D721Med (cell line): ENCODE results near the gene LUC7L2.
"Not testable (repeated sequence)": the region's sequence is repeated elsewhere in the genome, so short reads cannot be mapped to it uniquely, and the experiment has no call there.

Experiments
- DNase-seq: peaks from one replicate; pipeline ENCODE4 v3.0.0; 2011; ENCODE audit warnings: low spot score; ENCODE audit not compliant: insufficient read length
- FAIRE-seq: peaks from 2 replicates; lab custom pipeline; 2011; peaks lifted over from hg19 to GRCh38; lab: Jason Lieb, UNC
- TF ChIP-seq, protein P1 (sequence below): IDR thresholded peaks from 2 replicates; pipeline ENCODE4 v1.5.1; 2012; ENCODE audit warnings: mild to moderate bottlenecking, control low read depth; ENCODE audit not compliant: insufficient read depth; ENCODE audit errors: missing control alignments

LUC7L2 gene

GRCh38 chr7:139452958-139453672 is 93.4 kb downstream of the LUC7L2 start:
- FAIRE-seq = no peak
- TF ChIP-seq, protein P1, sequence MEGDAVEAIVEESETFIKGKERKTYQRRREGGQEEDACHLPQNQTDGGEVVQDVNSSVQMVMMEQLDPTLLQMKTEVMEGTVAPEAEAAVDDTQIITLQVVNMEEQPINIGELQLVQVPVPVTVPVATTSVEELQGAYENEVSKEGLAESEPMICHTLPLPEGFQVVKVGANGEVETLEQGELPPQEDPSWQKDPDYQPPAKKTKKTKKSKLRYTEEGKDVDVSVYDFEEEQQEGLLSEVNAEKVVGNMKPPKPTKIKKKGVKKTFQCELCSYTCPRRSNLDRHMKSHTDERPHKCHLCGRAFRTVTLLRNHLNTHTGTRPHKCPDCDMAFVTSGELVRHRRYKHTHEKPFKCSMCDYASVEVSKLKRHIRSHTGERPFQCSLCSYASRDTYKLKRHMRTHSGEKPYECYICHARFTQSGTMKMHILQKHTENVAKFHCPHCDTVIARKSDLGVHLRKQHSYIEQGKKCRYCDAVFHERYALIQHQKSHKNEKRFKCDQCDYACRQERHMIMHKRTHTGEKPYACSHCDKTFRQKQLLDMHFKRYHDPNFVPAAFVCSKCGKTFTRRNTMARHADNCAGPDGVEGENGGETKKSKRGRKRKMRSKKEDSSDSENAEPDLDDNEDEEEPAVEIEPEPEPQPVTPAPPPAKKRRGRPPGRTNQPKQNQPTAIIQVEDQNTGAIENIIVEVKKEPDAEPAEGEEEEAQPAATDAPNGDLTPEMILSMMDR = no peak
- DNase-seq = no peak

DNA sequence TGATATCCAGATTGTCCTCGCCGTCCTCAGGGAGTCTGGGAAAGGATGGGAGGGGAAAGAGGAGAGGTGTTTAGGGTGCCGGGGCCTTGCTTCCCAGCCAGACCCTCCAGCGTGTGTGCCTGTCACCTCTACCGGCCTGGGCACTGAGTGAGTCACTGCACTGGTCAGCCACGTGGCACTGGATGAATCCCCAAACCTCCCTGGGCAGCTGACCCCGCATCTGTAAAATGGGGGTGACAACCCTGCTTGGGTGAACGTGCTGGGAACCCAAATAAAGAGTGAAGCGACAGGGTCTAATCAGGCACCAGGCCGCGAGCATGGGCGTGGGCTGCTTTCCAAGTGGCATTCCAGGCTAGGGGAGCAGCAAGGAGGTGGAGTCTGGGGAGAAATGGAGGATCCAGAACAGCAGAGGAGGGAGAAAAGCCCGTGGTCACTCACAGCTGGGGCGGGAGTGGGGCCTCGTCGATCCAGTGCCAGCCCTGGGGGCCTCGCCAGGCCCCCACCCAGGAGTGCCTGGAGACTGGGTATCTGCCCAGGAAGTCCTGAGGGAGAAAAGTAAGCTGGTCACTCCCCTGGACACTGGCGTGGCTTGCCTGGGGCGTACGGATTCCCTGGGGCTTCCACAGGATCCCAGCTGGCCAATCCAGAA is 94.1 kb downstream of the LUC7L2 start:
- TF ChIP-seq, protein P1 = no peak
- FAIRE-seq (no peak), DNase-seq (no peak)

DNA sequence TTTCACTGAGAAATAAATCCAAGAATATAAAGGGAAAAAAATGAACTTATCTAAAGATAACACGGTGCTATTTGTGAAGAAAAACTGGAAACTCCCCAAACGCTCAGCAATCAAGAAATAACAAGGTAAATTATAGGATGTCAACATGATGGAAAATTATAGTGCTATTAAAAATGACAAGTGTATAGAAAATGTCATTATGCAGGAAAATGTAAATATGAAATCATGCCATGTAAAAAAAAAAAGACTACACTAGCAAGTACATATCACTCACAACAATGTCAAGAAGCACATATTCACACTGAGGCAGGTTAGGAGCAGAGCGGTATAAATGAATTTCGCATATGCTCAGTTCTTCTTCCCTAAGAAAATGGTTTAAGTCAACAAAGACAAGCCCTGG is 96.1 kb downstream of the LUC7L2 start:
- FAIRE-seq (no peak), DNase-seq (no peak)
- TF ChIP-seq, protein P1 = no peak

GRCh38 chr7:139456511-139456910 is 96.8 kb downstream of the LUC7L2 start:
- DNase-seq = no peak
- TF ChIP-seq, protein P1 = no peak
- FAIRE-seq = no peak

DNA sequence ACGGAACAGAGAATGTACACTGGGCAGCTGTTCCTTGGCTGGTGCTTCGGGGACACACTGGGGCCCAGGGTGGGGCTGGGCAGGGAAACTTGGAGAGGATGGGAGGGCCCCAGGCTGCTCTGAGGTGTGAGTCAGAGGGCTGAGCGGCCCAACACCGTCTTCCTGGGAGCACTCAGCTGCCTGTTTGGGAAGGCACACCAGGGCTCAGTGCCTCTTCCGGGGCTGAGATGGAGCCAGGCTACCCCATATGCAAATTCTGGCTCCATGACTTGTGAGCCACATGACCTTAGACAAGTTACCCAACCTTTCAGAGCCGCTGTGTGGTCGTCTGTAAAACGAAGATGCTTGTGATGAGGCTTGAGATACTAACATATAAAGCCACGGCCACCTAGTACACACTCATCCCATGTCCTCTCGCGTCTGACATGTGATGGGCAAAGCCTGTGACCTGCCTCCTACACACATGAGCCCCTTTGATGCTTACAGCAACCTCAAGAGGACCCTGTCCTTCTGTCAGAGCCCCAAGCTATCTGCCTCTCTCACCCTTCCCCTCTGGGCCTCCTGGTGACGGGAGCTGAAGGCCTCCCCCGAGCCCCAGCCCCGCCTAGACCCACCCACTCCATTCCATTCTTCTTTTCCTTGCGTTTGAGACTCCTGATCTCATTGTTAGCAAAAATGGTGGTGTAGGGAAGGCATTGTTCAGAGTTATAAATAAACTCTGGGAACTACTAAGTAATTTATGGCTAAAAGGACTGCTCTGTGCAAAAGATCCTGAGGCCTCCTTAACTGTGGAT is 97.7 kb downstream of the LUC7L2 start:
- TF ChIP-seq, protein P1 = no peak
- FAIRE-seq = no peak
- DNase-seq = no peak

GRCh38 chr7:139463421-139463820 is 103.7 kb downstream of the LUC7L2 start:
- DNase-seq, FAIRE-seq: not testable (repeated sequence)

- FAIRE-seq = not testable (repeated sequence)
Measured at GRCh38 chr7:139464511-139464910, 104.8 kb downstream of the LUC7L2 start.

DNA sequence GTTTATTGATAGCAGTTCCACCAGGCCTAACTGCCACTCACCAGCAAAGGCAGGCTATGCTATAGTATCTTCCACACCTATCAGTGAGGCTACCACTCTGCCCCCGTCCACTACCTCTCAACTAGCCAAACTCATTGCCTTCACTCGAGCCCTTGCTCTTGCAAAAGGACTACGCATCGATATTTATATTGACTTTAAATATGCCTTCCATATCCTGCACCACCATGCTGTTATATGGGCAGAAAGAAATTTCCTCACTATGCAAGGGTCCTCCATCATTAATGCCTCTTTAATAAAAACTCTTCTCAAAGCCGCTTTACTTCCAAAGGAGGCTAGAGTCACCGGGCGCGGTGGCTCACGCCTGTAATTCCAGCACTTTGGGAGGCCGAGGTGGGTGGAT is 105.4 kb downstream of the LUC7L2 start:
- DNase-seq, FAIRE-seq: not testable (repeated sequence)

More at GRCh38 chr7:139464511-139464910, 104.8 kb downstream of the LUC7L2 start:
- DNase-seq = not testable (repeated sequence)

DNA sequence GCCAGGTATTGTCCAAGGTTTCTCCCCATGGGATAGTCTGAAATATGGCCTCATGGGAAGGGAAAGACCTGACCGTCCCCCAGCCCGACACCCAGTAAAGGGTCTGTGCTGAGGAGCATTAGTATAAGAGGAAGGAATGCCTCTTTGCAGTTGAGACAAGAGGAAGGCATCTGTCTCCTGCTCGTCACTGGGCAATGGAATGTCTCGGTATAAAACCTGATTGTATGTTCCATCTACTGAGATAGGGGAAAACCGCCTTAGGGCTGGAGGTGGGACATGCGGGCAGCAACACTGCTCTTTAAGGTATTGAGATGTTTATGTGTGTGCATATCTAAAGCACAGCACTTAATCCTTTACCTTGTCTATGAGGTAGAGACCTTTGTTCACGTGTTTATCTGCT is 108.0 kb downstream of the LUC7L2 start:
- not testable (repeated sequence) for FAIRE-seq, DNase-seq

DNA sequence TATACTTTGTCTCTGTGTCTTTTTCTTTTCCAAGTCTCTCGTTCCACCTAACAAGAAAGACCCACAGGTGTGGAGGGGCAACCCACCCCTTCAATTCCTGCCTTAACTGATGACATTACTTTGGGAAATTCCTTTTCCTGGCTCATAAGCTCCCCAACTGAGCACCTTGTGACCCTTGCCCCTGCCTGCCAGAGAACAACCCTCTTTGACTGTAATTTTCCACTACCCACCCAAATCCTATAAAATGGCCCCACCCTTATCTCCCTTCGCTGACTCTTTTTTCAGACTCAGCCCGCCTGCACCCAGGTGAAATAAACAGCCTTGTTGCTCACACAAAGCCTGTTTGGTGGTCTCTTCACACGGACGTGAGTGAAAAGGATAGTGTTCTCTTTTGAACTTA is 108.6 kb downstream of the LUC7L2 start:
- not testable (repeated sequence) for FAIRE-seq, DNase-seq
